ENCODE results near the gene SBSN. TPM values are rescaled to one million over a fixed set of nuclear protein-coding genes. Genes with fewer than 3 reads are reported as not detected.

Gene SBSN
- total RNA-seq, 4 donors from 2014 or later: 1,839 to 3,070 (median 2,379) TPM

- DNase-seq (ENCODE audit: low spot score in 2 of 2): no peak
- intact Hi-C loops (cut with DNase I; ENCODE audit: low total_unique reads): no loop called here
- 81 to 87% methylated on average over 16 of the region's 16 CpGs for WGBS, 2 donors
- TF ChIP-seq, protein P1, sequence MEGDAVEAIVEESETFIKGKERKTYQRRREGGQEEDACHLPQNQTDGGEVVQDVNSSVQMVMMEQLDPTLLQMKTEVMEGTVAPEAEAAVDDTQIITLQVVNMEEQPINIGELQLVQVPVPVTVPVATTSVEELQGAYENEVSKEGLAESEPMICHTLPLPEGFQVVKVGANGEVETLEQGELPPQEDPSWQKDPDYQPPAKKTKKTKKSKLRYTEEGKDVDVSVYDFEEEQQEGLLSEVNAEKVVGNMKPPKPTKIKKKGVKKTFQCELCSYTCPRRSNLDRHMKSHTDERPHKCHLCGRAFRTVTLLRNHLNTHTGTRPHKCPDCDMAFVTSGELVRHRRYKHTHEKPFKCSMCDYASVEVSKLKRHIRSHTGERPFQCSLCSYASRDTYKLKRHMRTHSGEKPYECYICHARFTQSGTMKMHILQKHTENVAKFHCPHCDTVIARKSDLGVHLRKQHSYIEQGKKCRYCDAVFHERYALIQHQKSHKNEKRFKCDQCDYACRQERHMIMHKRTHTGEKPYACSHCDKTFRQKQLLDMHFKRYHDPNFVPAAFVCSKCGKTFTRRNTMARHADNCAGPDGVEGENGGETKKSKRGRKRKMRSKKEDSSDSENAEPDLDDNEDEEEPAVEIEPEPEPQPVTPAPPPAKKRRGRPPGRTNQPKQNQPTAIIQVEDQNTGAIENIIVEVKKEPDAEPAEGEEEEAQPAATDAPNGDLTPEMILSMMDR (IDR thresholded peaks at IDR 0.05): no peak
- TF ChIP-seq POLR2A (IDR thresholded peaks at IDR 0.05): no peak
- H3K4me3 ChIP-seq (ENCODE audit: low read depth, poor library complexity, severe bottlenecking): no peak overlapping the region
These were observed 28.9 kb upstream of the SBSN start for GRCh38 chr19:35556846-35557538.

DNA sequence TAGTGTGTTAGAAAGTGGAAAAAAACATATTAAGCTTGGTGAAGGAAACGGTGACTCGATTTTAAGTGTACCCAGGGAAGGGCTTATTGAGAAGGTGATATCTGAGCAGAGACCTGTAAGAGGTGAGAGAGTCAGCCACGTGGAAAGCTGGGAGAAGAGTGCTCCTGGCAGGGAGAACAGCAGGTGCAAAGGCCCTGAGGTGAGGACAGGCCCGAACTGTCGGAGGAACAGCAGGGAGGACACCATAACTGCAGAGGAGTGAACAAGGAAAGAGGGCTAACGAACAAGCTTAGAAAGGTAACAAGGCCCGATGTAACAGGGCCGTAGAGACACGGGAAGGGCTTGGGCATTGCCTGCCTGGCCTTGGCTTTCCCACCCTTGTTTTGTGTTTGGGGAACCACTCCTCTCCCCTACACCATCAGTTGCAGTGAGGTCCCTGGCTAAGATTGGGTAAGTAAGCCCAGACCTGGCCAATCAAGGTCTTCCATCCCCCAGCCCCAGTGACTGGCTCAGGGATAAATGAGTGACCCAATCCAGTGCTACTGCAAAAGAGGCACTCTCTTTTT is 28.0 kb upstream of the SBSN start:
- intact Hi-C loops (cut with DNase I; ENCODE audit: low total_unique reads): no loop called here
- no peak for DNase-seq (ENCODE audit: low spot score in 2 of 2)
- no peak overlapping the region for H3K4me3 ChIP-seq (ENCODE audit: low read depth, poor library complexity, severe bottlenecking)
- 83 to 88% methylated on average over 9 of the region's 9 CpGs for WGBS, 2 donors
- no peak for TF ChIP-seq POLR2A (IDR thresholded peaks at IDR 0.05)
- TF ChIP-seq, protein P1 (IDR thresholded peaks at IDR 0.05): no peak

- WGBS, 2 donors: 71 to 76% methylated on average over 26 to 30 of the region's 30 CpGs
- intact Hi-C loops (cut with DNase I; ENCODE audit: low total_unique reads): no loop called here
- TF ChIP-seq, protein P1 (IDR thresholded peaks at IDR 0.05): no peak
- no peak for TF ChIP-seq POLR2A (IDR thresholded peaks at IDR 0.05)
- no peak overlapping the region for H3K4me3 ChIP-seq (ENCODE audit: low read depth, poor library complexity, severe bottlenecking)
- DNase-seq (ENCODE audit: low spot score in 2 of 2): no peak
These were observed 27.3 kb upstream of the SBSN start for GRCh38 chr19:35555301-35556005.

- intact Hi-C loops (cut with DNase I; ENCODE audit: low total_unique reads): no loop called here
These were observed 26.0 kb upstream of the SBSN start for GRCh38 chr19:35554076-35554475.

GRCh38 chr19:35553385-35554000 is 25.4 kb upstream of the SBSN start:
- no peak for DNase-seq (ENCODE audit: low spot score in 2 of 2)
- H3K4me3 ChIP-seq (ENCODE audit: low read depth, poor library complexity, severe bottlenecking): no peak overlapping the region
- 72 to 79% methylated on average over 14 of the region's 14 CpGs for WGBS, 2 donors
- intact Hi-C loops (cut with DNase I; ENCODE audit: low total_unique reads): no loop called here
- TF ChIP-seq, protein P1 (IDR thresholded peaks at IDR 0.05): no peak
- no peak for TF ChIP-seq POLR2A (IDR thresholded peaks at IDR 0.05)

More at GRCh38 chr19:35554076-35554475, 26.0 kb upstream of the SBSN start:
- H3K4me3 ChIP-seq (ENCODE audit: low read depth, poor library complexity, severe bottlenecking): no peak overlapping the region
- no peak for TF ChIP-seq POLR2A (IDR thresholded peaks at IDR 0.05)
- TF ChIP-seq, protein P1 (IDR thresholded peaks at IDR 0.05): no peak
- 58 to 72% methylated on average over 5 of the region's 5 CpGs for WGBS, 2 donors
- DNase-seq (ENCODE audit: low spot score in 2 of 2): no peak

Data from lower leg skin (tissue), 4 donors.